Measurements from ENCODE around the gene ARAF. TPM values are rescaled to one million over a fixed set of nuclear protein-coding genes. Genes with fewer than 3 reads are reported as not detected.

ARAF gene
- total and polyA plus RNA-seq, 2 of the 13 experiments (the other 11 are each of a cell fraction or from before 2014, with no cell fraction given) = 18.0 to 33.1 TPM

- FAIRE-seq (no peak), ATAC-seq (no peak), DNase-seq (ENCODE audit: low spot score) (no peak)
- Histone ChIP-seq H2AFZ (ENCODE audit: low read length) (no peak overlapping the region), H3K27me3 (ENCODE audit: control insufficient read depth in 1 of 2, insufficient read depth in 2 of 2, low read length in 2 of 2) (no peaks in the 10 kb centered on the region), H3K4me3 (replicated peaks in 1 of 3; ENCODE audit: insufficient read depth in 1 of 3, low read depth in 2 of 3, low read length in 3 of 3) (no peak overlapping the region), H3K9me3 (ENCODE audit: low read length) (no peaks in the 10 kb centered on the region), H3K4me2 (ENCODE audit: low read depth, low read length) (no peak overlapping the region), H4K20me1 (ENCODE audit: insufficient read depth, low read length) (no peaks in the 10 kb centered on the region), H3K4me1 (ENCODE audit: insufficient read depth, low read length) (peaks cover 6% of the 10 kb centered on the region), H3K27ac (ENCODE audit: extremely low read length, insufficient read depth, low read length) (no peak overlapping the region), H3K36me3 (replicated peaks in 1 of 2; ENCODE audit: control insufficient read depth in 1 of 2, insufficient read depth in 2 of 2, low read length in 2 of 2) (no peaks in the 10 kb centered on the region), H3K79me2 (ENCODE audit: insufficient read depth, low read length) (no peaks in the 10 kb centered on the region), H3K9ac (ENCODE audit: insufficient read depth, low read depth, low read length) (no peak overlapping the region)
- intact Hi-C loops (cut with micrococcal nuclease; ENCODE audit: unreplicated experiment) (no loop called here), in situ Hi-C loops (cut with HindIII; ENCODE audit: extremely low pct_ligation_motif_present, low pct_unique_long_range_greater_than_20kb) (no loop called here)
- ChIA-PET POLR2A (no interaction called here), CTCF (ENCODE audit: low intra/inter-chr PET ratio, low total read pairs) (no interaction called here)
- TF ChIP-seq KDM6A (CRISPR knock-in tag; IDR thresholded peaks at IDR 0.05; ENCODE audit: low read depth) (no peak), ZBTB4 (CRISPR knock-in tag; IDR thresholded peaks at IDR 0.05; ENCODE audit: borderline replicate concordance) (no peak), ARNT2 (CRISPR knock-in tag; IDR thresholded peaks at IDR 0.05; ENCODE audit: low read depth) (no peak), ZNF644 (CRISPR knock-in tag; IDR thresholded peaks at IDR 0.05; ENCODE audit: low read depth) (no peak), MIXL1 (CRISPR knock-in tag; IDR thresholded peaks at IDR 0.05) (no peak), ZFY (CRISPR knock-in tag; IDR thresholded peaks at IDR 0.05) (no peak), ZNF674 (CRISPR knock-in tag; IDR thresholded peaks at IDR 0.05; ENCODE audit: low read depth) (no peak), KDM4B (CRISPR knock-in tag; IDR thresholded peaks at IDR 0.05) (no peak), ZNF138 (CRISPR knock-in tag; IDR thresholded peaks at IDR 0.05; ENCODE audit: low read depth) (no peak), PCBP2 (optimal IDR thresholded peaks at IDR 0.05; ENCODE audit: low read depth, low read length, poor library complexity, severe bottlenecking) (no peak), SOX6 (IDR thresholded peaks at IDR 0.05) (no peak), SOX6 (CRISPR knock-in tag; IDR thresholded peaks at IDR 0.05) (no peak), ZNF24 (IDR thresholded peaks at IDR 0.05) (no peak)
- WGBS (ENCODE audit: low lambda C conversion rate) = no CpG with 5 or more reads among the region's 16 CpGs
- no TSS peak for BruUV-seq (replicated peaks)
Observed at GRCh38 chrX:47585273-47585672, 24.3 kb downstream of the ARAF start.
